ENCODE data around the gene TIMM50. TPM values are rescaled to one million over a fixed set of nuclear protein-coding genes. Genes with fewer than 3 reads are reported as not detected.

TIMM50 gene
- total and polyA plus RNA-seq, 2 of the 8 experiments (the other 6 are each of a cell fraction or from before 2014, with no cell fraction given) = 155 to 187 TPM

GRCh38 chr19:39494661-39495060 is 14.0 kb downstream of the TIMM50 start (continued):
- TF ChIP-seq HDAC2 (IDR thresholded peaks at IDR 0.05; ENCODE audit: borderline replicate concordance in 1 of 2, low read depth in 2 of 2, low read length in 2 of 2) = no peak
- no peak for TF ChIP-seq SP1 (IDR thresholded peaks at IDR 0.05; ENCODE audit: low read depth, low read length)
- no peak for TF ChIP-seq TCF12 (IDR thresholded peaks at IDR 0.05; ENCODE audit: low read depth, low read length)
- TF ChIP-seq EP300 (IDR thresholded peaks at IDR 0.05; ENCODE audit: borderline replicate concordance in 1 of 2, low read depth in 2 of 2, low read length in 2 of 2) = no peak
- no peak for TF ChIP-seq HDAC6 (IDR thresholded peaks at IDR 0.05; ENCODE audit: low read depth, low read length)
- no peak for TF ChIP-seq TEAD4 (IDR thresholded peaks at IDR 0.05; ENCODE audit: low read depth, low read length)

Data from H1 (cell line).